ENCODE measurements around the gene WDFY2. TPM values are rescaled to one million over a fixed set of nuclear protein-coding genes. Genes with fewer than 3 reads are reported as not detected.

WDFY2 gene
- total and polyA plus RNA-seq, 10 of the 15 experiments (the other 5 are each of a cell fraction or from before 2014, with no cell fraction given) = 2.1 to 13.0 (median 8.1) TPM

GRCh38 chr13:51678420-51678819 lies 94.2 kb downstream of the WDFY2 start:
- intact Hi-C loops (cut with micrococcal nuclease; ENCODE audit: unreplicated experiment) = no loop called here
- TF ChIP-seq SP1 (IDR thresholded peaks at IDR 0.05; ENCODE audit: low read depth, low read length) = no peak
- no peak for TF ChIP-seq WRNIP1 (IDR thresholded peaks at IDR 0.05; ENCODE audit: borderline replicate concordance, low read depth, low read length)
- TF ChIP-seq IRF3 (IDR thresholded peaks at IDR 0.05) = no peak
- TF ChIP-seq ELK1 (IDR thresholded peaks at IDR 0.05; ENCODE audit: low read depth, low read length) = no peak
- no peak for TF ChIP-seq KAT2A (conservative IDR thresholded peaks at IDR 0.05; ENCODE audit: control insufficient read depth, low read depth, low read length)
- TF ChIP-seq NKRF (conservative IDR thresholded peaks at IDR 0.05) = no peak
- no peak for TF ChIP-seq ZNF274 (IDR thresholded peaks at IDR 0.05; ENCODE audit: insufficient read depth, insufficient read length)
- no peak for TF ChIP-seq STAT3 (IDR thresholded peaks at IDR 0.05; ENCODE audit: low read depth, low read length)
- TF ChIP-seq EGR1 (IDR thresholded peaks at IDR 0.05; ENCODE audit: borderline replicate concordance in 1 of 2, low read depth in 2 of 2, low read length in 2 of 2) = no peak
- TF ChIP-seq ZNF687 (IDR thresholded peaks at IDR 0.05) = no peak
- TF ChIP-seq NR2C1 (IDR thresholded peaks at IDR 0.05) = no peak
- TF ChIP-seq ZSCAN29 (IDR thresholded peaks at IDR 0.05) = no peak
- no peak for TF ChIP-seq CEBPZ (IDR thresholded peaks at IDR 0.05; ENCODE audit: low read depth, low read length)
- TF ChIP-seq ZNF622 (IDR thresholded peaks at IDR 0.05) = no peak

More at GRCh38 chr13:51678420-51678819, 94.2 kb downstream of the WDFY2 start:
- Histone ChIP-seq H3K9ac (ENCODE audit: control insufficient read depth, insufficient read depth, low read length) (no peak overlapping the region), H3K4me1 (ENCODE audit: control insufficient read depth, insufficient read depth, low read length) (no peaks in the 10 kb centered on the region), H3K27me3 (replicated peaks in 1 of 2; ENCODE audit: control insufficient read depth in 2 of 2, insufficient read depth in 2 of 2, low read length in 1 of 2) (no peaks in the 10 kb centered on the region), H3K27ac (ENCODE audit: control insufficient read depth, insufficient read depth) (no peak overlapping the region), H3K4me3 (no peak overlapping the region), H3K4me2 (ENCODE audit: control insufficient read depth, insufficient read depth) (no peak overlapping the region), H3K36me3 (ENCODE audit: control insufficient read depth in 2 of 2, insufficient read depth in 2 of 2, low read length in 1 of 2) (no peaks in the 10 kb centered on the region; a peak in 1 of 4 replicates), H4K20me1 (ENCODE audit: control insufficient read depth, insufficient read depth) (no peaks in the 10 kb centered on the region), H3K9me3 (replicated peaks; ENCODE audit: control insufficient read depth, insufficient read depth, low read length) (no peaks in the 10 kb centered on the region), H3K79me2 (ENCODE audit: control insufficient read depth, insufficient read depth, low read length) (no peaks in the 10 kb centered on the region), H2AFZ (ENCODE audit: control insufficient read depth, low read depth, low read length) (no peak overlapping the region)
- DNase-seq (ENCODE audit: low read depth, low spot score) (no peak), FAIRE-seq (no peak), ATAC-seq (no peak)
- in situ Hi-C loops (cut with MboI) = no loop called here
- POLR2A ChIA-PET = no interaction called here
- RAD21 ChIA-PET (ENCODE audit: unreplicated experiment) = interaction anchor here (1.1 kb wide), 1 partner anchor 9 kb away, joined by 3 read pairs; no protein-coding TSS in a partner anchor
- BruUV-seq (replicated peaks) = no TSS peak
- CTCF ChIA-PET = no interaction called here
- SMC1A ChIA-PET (ENCODE audit: uncharacterized antibody, unreplicated experiment) = interaction anchor here (1.0 to 1.4 kb wide), 4 partner anchors 9 to 116 kb away, joined by 3 to 7 read pairs (median 4); no protein-coding TSS in a partner anchor

Measured in GM12878 (cell line).